Heart left ventricle (tissue), 13 donors: ENCODE measurements around the gene PRKG1.

Experiments used
- CTCF ChIP-seq, 12 donors: fragments of 200-600 bp; sonication (generic) in 4 of 12; IDR thresholded peaks; one replicate each; pipeline versions ENCODE4 v1.5.0 to v1.8.0; 2018 to 2022; ENCODE audit warnings: antibody characterized with exemption in 12 of 12, mild to moderate bottlenecking in 5 of 12
- POLR2A ChIP-seq, 2 donors: fragments of 450-650 bp; IDR thresholded peaks; one replicate each; pipeline ENCODE4 v1.6.1; 2017; ENCODE audit warnings: antibody characterized with exemption in 2 of 2, mild to moderate bottlenecking in 2 of 2, moderate library complexity in 2 of 2
- donor health status: ischemic (EF 13 %, LVEDD 7.1; RV severe dilation, severe dysfunction).
- donor health status: DM: no; HTN: yes; CAD: no.
- donor health status: DM: no; HTN: no; CAD: no.
- donor health status: ischemic (EF 25% LVEDD 6.9; RV normal size, moderate dysfunction).
- donor health status: ischemic (EF 25% LVEDD 5.7; RV mildly dilated, moderate dysfunction).
- donor health status: ischemic (EF 35%, LVEDD 5.7; RV mildly dilated, moderate dysfunction).
- donor health status: nonischemic (EF 11% LVEDD 7.7; RV severe dilation, severe dysfunction).
- donor health status: DM: yes; HTN: yes; CAD: no.
- donor health status: PGD.
- donor health status: ischemic (EF 29% LVEDD 5.4; RV normal size, mild dysfunction).
- donor health status: nonischemic (EF 23%, LVEDD 6.1; RV moderate dilation, normal function).

GRCh38 chr10:51530541-51530940 is 456.3 kb downstream of the PRKG1 start:
- TF ChIP-seq CTCF (IDR thresholded peaks at IDR 0.05) (no peak), POLR2A (IDR thresholded peaks at IDR 0.05) (no peak)
